Muscle of arm (tissue), 14 donors: ENCODE measurements around the gene LCN2. TPM values are rescaled to one million over a fixed set of nuclear protein-coding genes. Genes with fewer than 3 reads are reported as not detected.
"Not testable (repeated sequence)": the region's sequence is repeated elsewhere in the genome, so short reads cannot be mapped to it uniquely, and the experiment has no call there.

ENCODE experiments used
- DNase-seq: peaks from one replicate; pipeline ENCODE4 v3.0.0-alpha.2; 2013
- long read RNA-seq, 11 donors: transcript quantifications; one replicate each; lab custom pipeline, GENCODE V29; 2026
- polyA plus RNA-seq, 12 donors: library from polyadenylated mRNA; unstranded; fragments of 120-200 nt; gene quantifications; one replicate each; pipeline ENCODE4 v1.2.1, GENCODE V29; 2013; ENCODE audit not compliant: insufficient read length in 12 of 12

The LCN2 gene
- 1 to 10 TPM in 1 of 12 donors, under 1 TPM in 7, not detected in 4; 0.31 to 6.2 (median 0.70) TPM for polyA plus RNA-seq
- long read RNA-seq, donor 1, partial matches to known transcripts, result 0 of 1 reads
- long read RNA-seq, donor 1, other reads (novel, unspliced or antisense), result 0 of 1 reads
- long read RNA-seq, donor 2, result 0 reads
- long read RNA-seq, donor 3, result 0 reads
- long read RNA-seq, donor 4, result 0 reads
- long read RNA-seq, donor 5, result 0 reads
- long read RNA-seq, donor 6, result 0 reads
- long read RNA-seq, donor 7, result 0 reads
- long read RNA-seq, donor 8, result 0 reads
- long read RNA-seq, donor 9, result 0 reads
- long read RNA-seq, donor 10, result 0 reads
- long read RNA-seq, donor 11, result 0 reads

- no peak for DNase-seq
These were observed at the start of gene LCN2 for GRCh38 chr9:128149001-128149701. TSS of gene LCN2 (plus strand) at chr9:128149453. CDS start at chr9:128149526, 73 bp downstream.

GRCh38 chr9:128099932-128100491, 49.2 kb upstream of the LCN2 start:
- no peak for DNase-seq

- no peak for DNase-seq
These were observed 48.7 kb upstream of the LCN2 start for GRCh38 chr9:128100581-128100980.

GRCh38 chr9:128101231-128101661, 48.0 kb upstream of the LCN2 start:
- DNase-seq, result no peak

- DNase-seq, result no peak
These were observed 47.6 kb upstream of the LCN2 start for GRCh38 chr9:128101690-128102089.

GRCh38 chr9:128102196-128102595, 47.1 kb upstream of the LCN2 start:
- DNase-seq, result no peak

- no peak for DNase-seq
These were observed 46.2 kb upstream of the LCN2 start for GRCh38 chr9:128102861-128103588.

- DNase-seq, result no peak
These were observed 45.7 kb upstream of the LCN2 start for GRCh38 chr9:128103589-128103962.

GRCh38 chr9:128104171-128104618, 45.1 kb upstream of the LCN2 start:
- no peak for DNase-seq

GRCh38 chr9:128105538-128106175, 43.6 kb upstream of the LCN2 start:
- no peak for DNase-seq

GRCh38 chr9:128106181-128106939, 42.9 kb upstream of the LCN2 start:
- no peak for DNase-seq

GRCh38 chr9:128106940-128107467, 42.2 kb upstream of the LCN2 start:
- DNase-seq, result no peak

GRCh38 chr9:128107468-128108268, 41.6 kb upstream of the LCN2 start:
- DNase-seq, result no peak

- no peak for DNase-seq
These were observed 40.8 kb upstream of the LCN2 start for GRCh38 chr9:128108269-128109049.

GRCh38 chr9:128109050-128109709, 40.1 kb upstream of the LCN2 start:
- no peak for DNase-seq

- DNase-seq, result not testable (repeated sequence)
These were observed 37.5 kb upstream of the LCN2 start for GRCh38 chr9:128111726-128112125.

- no peak for DNase-seq
These were observed 35.5 kb upstream of the LCN2 start for GRCh38 chr9:128113526-128114325.
